SK-N-SH treated with all-trans-retinoic acid at 6 μM for 48 hours (cell line): ENCODE results near the gene RFXAP.

Experiments used
- ATAC-seq: fragments of 200-7000 bp; cut with Tn5 transposase; 3 replicates; pipeline ENCODE4 v1.9.1; 2020; ENCODE audit warnings: mild to moderate bottlenecking, moderate library complexity
- BACH2 ChIP-seq: fragments of 250-450 bp; sonication (Bioruptor Pico); IDR thresholded peaks from 2 replicates; pipeline ENCODE4 v1.9.0; 2021; ENCODE audit warnings: mild to moderate bottlenecking, borderline replicate concordance
- CSDC2 ChIP-seq: fragments of 250-450 bp; sonication (Bioruptor Pico); IDR thresholded peaks from 2 replicates; pipeline ENCODE4 v1.5.0; 2020; ENCODE audit warnings: mild to moderate bottlenecking, moderate library complexity
- ESRRG ChIP-seq: fragments of 250-450 bp; sonication (Bioruptor Pico); IDR thresholded peaks from 2 replicates; pipeline ENCODE4 v1.6.1; 2021; ENCODE audit warnings: mild to moderate bottlenecking
- GLIS3 ChIP-seq: fragments of 250-450 bp; sonication (Bioruptor Pico); IDR thresholded peaks from 2 replicates; pipeline ENCODE4 v1.5.0; 2020; ENCODE audit warnings: mild to moderate bottlenecking, moderate library complexity
- ISL1 ChIP-seq: fragments of 250-450 bp; sonication (Bioruptor Pico); IDR thresholded peaks from 2 replicates; pipeline ENCODE4 v2.1.2; 2022; ENCODE audit warnings: mild to moderate bottlenecking, moderate library complexity
- OSR1 ChIP-seq: fragments of 250-450 bp; sonication (Bioruptor Pico); IDR thresholded peaks from 2 replicates; pipeline ENCODE4 v1.8.0; 2022; ENCODE audit warnings: moderate library complexity, mild to moderate bottlenecking, inconsistent platforms
- PATZ1 ChIP-seq: fragments of 250-450 bp; sonication (Bioruptor Pico); IDR thresholded peaks from 2 replicates; pipeline ENCODE4 v1.8.0; 2020; ENCODE audit warnings: mild to moderate bottlenecking, moderate library complexity, borderline replicate concordance
- POU6F1 ChIP-seq: fragments of 250-450 bp; sonication (Bioruptor Pico); IDR thresholded peaks from 2 replicates; pipeline ENCODE4 v1.8.0; 2021; ENCODE audit warnings: low read depth, mild to moderate bottlenecking, moderate library complexity, borderline replicate concordance
- PPARA ChIP-seq: fragments of 250-450 bp; sonication (Bioruptor Pico); IDR thresholded peaks from 2 replicates; pipeline ENCODE4 v1.5.0; 2020; ENCODE audit warnings: mild to moderate bottlenecking, borderline replicate concordance
- RARB ChIP-seq: fragments of 250-450 bp; sonication (Bioruptor Pico); IDR thresholded peaks from 2 replicates; pipeline ENCODE4 v1.8.0; 2021; ENCODE audit warnings: mild to moderate bottlenecking, moderate library complexity
- SNAI2 ChIP-seq: fragments of 250-450 bp; sonication (Bioruptor Pico); IDR thresholded peaks from 2 replicates; pipeline ENCODE4 v1.5.0; 2020; ENCODE audit warnings: mild to moderate bottlenecking, moderate library complexity
- TCF4 ChIP-seq: fragments of 250-450 bp; sonication (Bioruptor Pico); IDR thresholded peaks from 2 replicates; pipeline ENCODE4 v1.8.0; 2021; ENCODE audit warnings: mild to moderate bottlenecking, moderate library complexity, borderline replicate concordance
- TOX ChIP-seq: fragments of 250-450 bp; sonication (Bioruptor Pico); IDR thresholded peaks from 2 replicates; pipeline ENCODE4 v1.8.0; 2021; ENCODE audit warnings: mild to moderate bottlenecking, moderate library complexity, borderline replicate concordance
- TSHZ2 ChIP-seq: fragments of 250-450 bp; sonication (Bioruptor Pico); IDR thresholded peaks from 2 replicates; pipeline ENCODE4 v1.5.0; 2020; ENCODE audit warnings: mild to moderate bottlenecking, moderate library complexity
- ZC3H10 ChIP-seq: fragments of 250-450 bp; sonication (Bioruptor Pico); IDR thresholded peaks from 2 replicates; pipeline ENCODE4 v1.5.1; 2021; ENCODE audit warnings: mild to moderate bottlenecking, moderate library complexity
- ZFP3 ChIP-seq: fragments of 250-450 bp; sonication (Bioruptor Pico); IDR thresholded peaks from 2 replicates; pipeline ENCODE4 v1.5.0; 2020; ENCODE audit warnings: mild to moderate bottlenecking, moderate library complexity
- ZNF565 ChIP-seq: fragments of 450-650 bp; formaldehyde crosslinking; conservative IDR thresholded peaks from 2 replicates; pipeline ENCODE4 v1.5.0; 2020; ENCODE audit warnings: low read depth, mild to moderate bottlenecking, moderate library complexity
- ZNF70 ChIP-seq: fragments of 450-650 bp; formaldehyde crosslinking; IDR thresholded peaks from 2 replicates; pipeline ENCODE4 v1.5.0; 2020; ENCODE audit warnings: mild to moderate bottlenecking, moderate library complexity
- ZNF8 ChIP-seq: fragments of 450-650 bp; formaldehyde crosslinking; IDR thresholded peaks from 2 replicates; pipeline ENCODE4 v1.5.0; 2020; ENCODE audit warnings: mild to moderate bottlenecking, moderate library complexity
- TF ChIP-seq, protein P1 (sequence below): fragments of 250-450 bp; sonication (Bioruptor Pico); IDR thresholded peaks from 2 replicates; pipeline ENCODE4 v1.5.1; 2021; ENCODE audit warnings: mild to moderate bottlenecking, moderate library complexity
- TF ChIP-seq, protein P2 (sequence below): fragments of 250-450 bp; sonication (Bioruptor Pico); IDR thresholded peaks from 2 replicates; pipeline ENCODE4 v1.5.1; 2020; ENCODE audit warnings: low read depth, mild to moderate bottlenecking, moderate library complexity

RFXAP gene

DNA sequence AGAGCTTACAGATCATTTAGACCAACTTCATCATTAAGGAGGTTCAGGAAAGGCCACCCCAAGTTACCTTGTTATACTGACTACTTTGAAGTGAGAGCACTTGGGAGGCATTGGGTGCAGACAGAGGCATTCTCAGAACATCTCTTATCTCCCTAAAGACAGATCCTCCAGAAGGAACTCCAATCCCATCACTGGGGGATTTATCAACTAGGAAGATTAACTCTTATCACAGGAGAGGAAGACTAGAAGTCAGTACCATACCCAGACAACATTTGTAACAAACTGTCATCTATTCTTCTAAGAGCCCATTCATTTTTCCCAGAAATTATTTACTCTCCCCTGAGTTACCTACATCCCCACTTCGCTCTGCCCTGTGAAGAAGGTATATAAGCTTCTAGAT is 5.8 kb upstream of the RFXAP start:
- ATAC-seq: no peak
- TF ChIP-seq, protein P1, sequence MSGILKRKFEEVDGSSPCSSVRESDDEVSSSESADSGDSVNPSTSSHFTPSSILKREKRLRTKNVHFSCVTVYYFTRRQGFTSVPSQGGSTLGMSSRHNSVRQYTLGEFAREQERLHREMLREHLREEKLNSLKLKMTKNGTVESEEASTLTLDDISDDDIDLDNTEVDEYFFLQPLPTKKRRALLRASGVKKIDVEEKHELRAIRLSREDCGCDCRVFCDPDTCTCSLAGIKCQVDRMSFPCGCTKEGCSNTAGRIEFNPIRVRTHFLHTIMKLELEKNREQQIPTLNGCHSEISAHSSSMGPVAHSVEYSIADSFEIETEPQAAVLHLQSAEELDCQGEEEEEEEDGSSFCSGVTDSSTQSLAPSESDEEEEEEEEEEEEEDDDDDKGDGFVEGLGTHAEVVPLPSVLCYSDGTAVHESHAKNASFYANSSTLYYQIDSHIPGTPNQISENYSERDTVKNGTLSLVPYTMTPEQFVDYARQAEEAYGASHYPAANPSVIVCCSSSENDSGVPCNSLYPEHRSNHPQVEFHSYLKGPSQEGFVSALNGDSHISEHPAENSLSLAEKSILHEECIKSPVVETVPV (CRISPR knock-in tag): no peak
- TF ChIP-seq ZNF8 (CRISPR knock-in tag) (no peak), ZNF70 (CRISPR knock-in tag) (no peak), ZNF565 (no peak), TOX (no peak), RARB (CRISPR knock-in tag) (no peak), ZC3H10 (CRISPR knock-in tag) (no peak), ISL1 (no peak), CSDC2 (CRISPR knock-in tag) (no peak), PATZ1 (CRISPR knock-in tag) (no peak), ZFP3 (no peak)
- TF ChIP-seq, protein P2, sequence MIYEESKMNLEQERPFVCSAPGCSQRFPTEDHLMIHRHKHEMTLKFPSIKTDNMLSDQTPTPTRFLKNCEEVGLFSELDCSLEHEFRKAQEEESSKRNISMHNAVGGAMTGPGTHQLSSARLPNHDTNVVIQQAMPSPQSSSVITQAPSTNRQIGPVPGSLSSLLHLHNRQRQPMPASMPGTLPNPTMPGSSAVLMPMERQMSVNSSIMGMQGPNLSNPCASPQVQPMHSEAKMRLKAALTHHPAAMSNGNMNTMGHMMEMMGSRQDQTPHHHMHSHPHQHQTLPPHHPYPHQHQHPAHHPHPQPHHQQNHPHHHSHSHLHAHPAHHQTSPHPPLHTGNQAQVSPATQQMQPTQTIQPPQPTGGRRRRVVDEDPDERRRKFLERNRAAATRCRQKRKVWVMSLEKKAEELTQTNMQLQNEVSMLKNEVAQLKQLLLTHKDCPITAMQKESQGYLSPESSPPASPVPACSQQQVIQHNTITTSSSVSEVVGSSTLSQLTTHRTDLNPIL (CRISPR knock-in tag): no peak

DNA sequence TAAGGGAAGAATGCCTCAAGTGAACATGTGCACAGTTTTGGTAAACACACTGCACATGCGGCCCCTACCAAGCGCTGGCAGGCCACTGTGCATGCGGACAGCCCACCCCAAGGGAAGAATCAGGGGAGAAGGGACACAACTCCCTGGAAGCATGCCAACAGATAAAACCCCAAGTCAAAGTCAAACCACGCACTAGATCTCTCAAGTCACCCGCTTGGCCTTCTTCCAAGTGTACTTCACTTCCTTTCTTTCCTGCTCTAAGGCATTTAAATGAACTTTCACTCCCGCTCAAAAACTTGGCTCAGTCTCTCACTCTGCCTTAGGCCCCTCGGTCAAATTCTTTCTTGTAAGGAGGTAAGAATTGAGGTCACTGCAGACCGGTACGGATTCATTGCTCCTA is 4.6 kb upstream of the RFXAP start:
- TF ChIP-seq TSHZ2 (no peak), PPARA (CRISPR knock-in tag) (no peak), RARB (CRISPR knock-in tag) (no peak), ZNF70 (CRISPR knock-in tag) (no peak), SNAI2 (CRISPR knock-in tag) (no peak), BACH2 (CRISPR knock-in tag) (no peak), ZNF8 (CRISPR knock-in tag) (no peak), POU6F1 (CRISPR knock-in tag) (no peak), TCF4 (no peak), ESRRG (CRISPR knock-in tag) (no peak), OSR1 (CRISPR knock-in tag) (no peak)
- TF ChIP-seq, protein P2 (CRISPR knock-in tag): no peak
- no peak for ATAC-seq

GRCh38 chr13:36815062-36815461 is 4.0 kb upstream of the RFXAP start:
- no peak for TF ChIP-seq SNAI2 (CRISPR knock-in tag)
- TF ChIP-seq TOX: no peak
- TF ChIP-seq GLIS3 (CRISPR knock-in tag): no peak
- no peak for TF ChIP-seq RARB (CRISPR knock-in tag)
- no peak for TF ChIP-seq ESRRG (CRISPR knock-in tag)
- no peak for TF ChIP-seq ZNF70 (CRISPR knock-in tag)
- TF ChIP-seq, protein P1 (CRISPR knock-in tag): no peak
- no peak for TF ChIP-seq POU6F1 (CRISPR knock-in tag)
- no peak for TF ChIP-seq TCF4
- no peak for TF ChIP-seq ZFP3
- TF ChIP-seq BACH2 (CRISPR knock-in tag): no peak
- TF ChIP-seq, all 23 proteins: peak for 0
- no peak for ATAC-seq
